ENCODE data around the gene OPN1SW.

- TF ChIP-seq, protein P1, sequence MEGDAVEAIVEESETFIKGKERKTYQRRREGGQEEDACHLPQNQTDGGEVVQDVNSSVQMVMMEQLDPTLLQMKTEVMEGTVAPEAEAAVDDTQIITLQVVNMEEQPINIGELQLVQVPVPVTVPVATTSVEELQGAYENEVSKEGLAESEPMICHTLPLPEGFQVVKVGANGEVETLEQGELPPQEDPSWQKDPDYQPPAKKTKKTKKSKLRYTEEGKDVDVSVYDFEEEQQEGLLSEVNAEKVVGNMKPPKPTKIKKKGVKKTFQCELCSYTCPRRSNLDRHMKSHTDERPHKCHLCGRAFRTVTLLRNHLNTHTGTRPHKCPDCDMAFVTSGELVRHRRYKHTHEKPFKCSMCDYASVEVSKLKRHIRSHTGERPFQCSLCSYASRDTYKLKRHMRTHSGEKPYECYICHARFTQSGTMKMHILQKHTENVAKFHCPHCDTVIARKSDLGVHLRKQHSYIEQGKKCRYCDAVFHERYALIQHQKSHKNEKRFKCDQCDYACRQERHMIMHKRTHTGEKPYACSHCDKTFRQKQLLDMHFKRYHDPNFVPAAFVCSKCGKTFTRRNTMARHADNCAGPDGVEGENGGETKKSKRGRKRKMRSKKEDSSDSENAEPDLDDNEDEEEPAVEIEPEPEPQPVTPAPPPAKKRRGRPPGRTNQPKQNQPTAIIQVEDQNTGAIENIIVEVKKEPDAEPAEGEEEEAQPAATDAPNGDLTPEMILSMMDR (IDR thresholded peaks at IDR 0.05), result no peak
- TF ChIP-seq POLR2A (IDR thresholded peaks at IDR 0.05) (no peak), POLR2AphosphoS5 (IDR thresholded peaks at IDR 0.05) (no peak), EP300 (IDR thresholded peaks at IDR 0.05; ENCODE audit: low read depth) (no peak)
Observed at GRCh38 chr7:128729494-128729893, 46.1 kb downstream of the OPN1SW start.

Measured in transverse colon (tissue), 4 donors.